Neural cell (in vitro differentiated cells): Measurements from ENCODE around the gene TSEN2.

Source experiments
- CTCF ChIP-seq: fragments of 450-650 bp; IDR thresholded peaks from 2 replicates; pipeline ENCODE4 v1.5.1; 2014; ENCODE audit warnings: antibody characterized with exemption, mild to moderate bottlenecking, moderate library complexity; ENCODE audit not compliant: poor library complexity, severe bottlenecking
- EP300 ChIP-seq: fragments of 450-650 bp; conservative IDR thresholded peaks from 2 replicates; pipeline ENCODE4 v1.6.1; 2014; ENCODE audit warnings: antibody characterized with exemption, mild to moderate bottlenecking, moderate library complexity; ENCODE audit not compliant: poor library complexity, severe bottlenecking
- EZH2 ChIP-seq: fragments of 200-600, 300-800 bp; shearing (Covaris generic), sonication (generic); IDR thresholded peaks from 2 replicates; pipeline ENCODE4 v1.6.1; 2014; ENCODE audit warnings: antibody characterized with exemption, low read length, borderline replicate concordance, mild to moderate bottlenecking; ENCODE audit not compliant: insufficient read depth, poor library complexity, severe bottlenecking
- MXI1 ChIP-seq: fragments of 450-650 bp; conservative IDR thresholded peaks from 2 replicates; pipeline ENCODE4 v1.6.1; 2014; ENCODE audit warnings: antibody characterized with exemption, mild to moderate bottlenecking; ENCODE audit not compliant: poor library complexity, severe bottlenecking
- POLR2AphosphoS5 ChIP-seq: IDR thresholded peaks from 2 replicates; pipeline ENCODE4 v1.6.1; 2012
- RAD21 ChIP-seq: fragments of 450-650 bp; conservative IDR thresholded peaks from 2 replicates; pipeline ENCODE4 v1.6.1; 2014; ENCODE audit warnings: antibody characterized with exemption, mild to moderate bottlenecking, moderate library complexity
- TAF1 ChIP-seq: IDR thresholded peaks from 2 replicates; pipeline ENCODE4 v1.6.1; 2012; ENCODE audit warnings: low read depth

GRCh38 chr3:12473511-12473910 is 10.8 kb upstream of the TSEN2 start:
- TF ChIP-seq CTCF: no peak
- no peak for TF ChIP-seq EZH2
- TF ChIP-seq TAF1: no peak
- TF ChIP-seq POLR2AphosphoS5: no peak
- TF ChIP-seq MXI1: no peak
- no peak for TF ChIP-seq RAD21
- no peak for TF ChIP-seq EP300
